Cardiac septum (tissue), 1 donor: ENCODE data around the gene POLR1E. TPM values are rescaled to one million over a fixed set of nuclear protein-coding genes. Genes with fewer than 3 reads are reported as not detected.

ENCODE experiments used
- DNase-seq: peaks from one replicate; pipeline ENCODE4 v3.0.0-alpha.2; 2020; ENCODE audit warnings: low spot score
- intact Hi-C: fragments of 100-400 bp; cut with DNase I; formaldehyde crosslinking; loops from one replicate; pipeline ENCODE4 v1.14.0; 2022
- total RNA-seq: library from RNA; stranded (reverse); fragmentation: NEBNext Ultra II Directional; extraction: Animal tissue kit (Norgen Biotek cat#: 25700); gene quantifications from one replicate; pipeline ENCODE4 v1.2.1, GENCODE V29; 2021
- donor health status: DM: no; HTN: no; CAD: no.

The POLR1E gene
- total RNA-seq, 1 donor from 2014 or later, result 18.8 TPM

- no peak for DNase-seq
Observed at GRCh38 chr9:37521111-37521510, 35.4 kb downstream of the POLR1E start.

GRCh38 chr9:37522971-37523370, 37.2 kb downstream of the POLR1E start:
- intact Hi-C loops, result no loop called here
- DNase-seq, result no peak

More at GRCh38 chr9:37521111-37521510, 35.4 kb downstream of the POLR1E start:
- intact Hi-C loops, result no loop called here

- intact Hi-C loops, result no loop called here
- no peak for DNase-seq
Observed at GRCh38 chr9:37523916-37524315, 38.2 kb downstream of the POLR1E start.

- no peak for DNase-seq
- intact Hi-C loops, result no loop called here
Observed at GRCh38 chr9:37528652-37529471, 43.1 kb downstream of the POLR1E start.

- intact Hi-C loops, result no loop called here
- DNase-seq, result no peak
Observed at GRCh38 chr9:37531699-37532098, 46.0 kb downstream of the POLR1E start.

GRCh38 chr9:37534412-37534811, 48.7 kb downstream of the POLR1E start:
- no peak for DNase-seq
- intact Hi-C loops, result no loop called here

- DNase-seq, result no peak
- intact Hi-C loops, result no loop called here
Observed at GRCh38 chr9:37534901-37535300, 49.2 kb downstream of the POLR1E start.

- DNase-seq, result no peak
- intact Hi-C loops, result no loop called here
Observed at GRCh38 chr9:37538099-37538498, 52.4 kb downstream of the POLR1E start.

GRCh38 chr9:37539634-37540033, 53.9 kb downstream of the POLR1E start:
- intact Hi-C loops, result no loop called here
- no peak for DNase-seq

GRCh38 chr9:37540634-37541033, 54.9 kb downstream of the POLR1E start:
- intact Hi-C loops, result no loop called here
- no peak for DNase-seq

- no peak for DNase-seq
- intact Hi-C loops, result no loop called here
Observed at GRCh38 chr9:37541465-37541864, 55.7 kb downstream of the POLR1E start.

GRCh38 chr9:37542488-37542887, 56.7 kb downstream of the POLR1E start:
- no peak for DNase-seq

GRCh38 chr9:37542895-37543294, 57.1 kb downstream of the POLR1E start:
- no peak for DNase-seq
- intact Hi-C loops, result no loop called here

More at GRCh38 chr9:37542488-37542887, 56.7 kb downstream of the POLR1E start:
- intact Hi-C loops, result no loop called here

- DNase-seq, result no peak
- intact Hi-C loops, result no loop called here
Observed at GRCh38 chr9:37543468-37543867, 57.7 kb downstream of the POLR1E start.

GRCh38 chr9:37547328-37547878, 61.7 kb downstream of the POLR1E start:
- DNase-seq, result no peak
- intact Hi-C loops, result no loop called here

GRCh38 chr9:37549527-37549926, 63.8 kb downstream of the POLR1E start:
- DNase-seq, result no peak
- intact Hi-C loops, result no loop called here

- no peak for DNase-seq
- intact Hi-C loops, result no loop called here
Observed at GRCh38 chr9:37550781-37551180, 65.0 kb downstream of the POLR1E start.

GRCh38 chr9:37551468-37551867, 65.7 kb downstream of the POLR1E start:
- no peak for DNase-seq
- intact Hi-C loops, result no loop called here

GRCh38 chr9:37551888-37552287, 66.1 kb downstream of the POLR1E start:
- DNase-seq, result no peak
- intact Hi-C loops, result no loop called here
